ENCODE data around the gene UBN2. TPM values are rescaled to one million over a fixed set of nuclear protein-coding genes. Genes with fewer than 3 reads are reported as not detected.
A peak's percentile ranks its signal among the peaks of the same experiment; 100 is the strongest.
"Not testable (repeated sequence)": the region's sequence is repeated elsewhere in the genome, so short reads cannot be mapped to it uniquely, and the experiment has no call there.

Gene UBN2
- total RNA-seq, 1 experiment from 2014 or later, result 8.9 TPM

GRCh38 chr7:139225286-139226157, 5.5 kb upstream of the UBN2 start:
- not testable (repeated sequence) for H2AFZ ChIP-seq (ENCODE audit: low read length); H4K20me1 ChIP-seq (ENCODE audit: insufficient read depth, low read depth, low read length); H3K9me2 ChIP-seq (replicated peaks; ENCODE audit: insufficient read depth, low read length); DNase-seq; H3K4me1 ChIP-seq (ENCODE audit: low read length); H3K4me2 ChIP-seq (ENCODE audit: low read depth, low read length, poor library complexity, severe bottlenecking); H3K27ac ChIP-seq (ENCODE audit: low read length); H3K79me2 ChIP-seq (ENCODE audit: low read length); H3K9me3 ChIP-seq (ENCODE audit: low read length); H3K36me3 ChIP-seq (ENCODE audit: insufficient read depth, low read length); H3K4me3 ChIP-seq (ENCODE audit: low read length); H3K9ac ChIP-seq (ENCODE audit: low read length); H3K27me3 ChIP-seq (ENCODE audit: low read length)

- H3K79me2 ChIP-seq (ENCODE audit: low read length); H3K36me3 ChIP-seq (ENCODE audit: insufficient read depth, low read length); H3K27me3 ChIP-seq (ENCODE audit: low read length); H3K9ac ChIP-seq (ENCODE audit: low read length); H3K9me2 ChIP-seq (replicated peaks; ENCODE audit: insufficient read depth, low read length); H2AFZ ChIP-seq (ENCODE audit: low read length); H4K20me1 ChIP-seq (ENCODE audit: insufficient read depth, low read depth, low read length); H3K9me3 ChIP-seq (ENCODE audit: low read length); H3K4me2 ChIP-seq (ENCODE audit: low read depth, low read length, poor library complexity, severe bottlenecking); H3K4me3 ChIP-seq (ENCODE audit: low read length); DNase-seq; H3K27ac ChIP-seq (ENCODE audit: low read length); H3K4me1 ChIP-seq (ENCODE audit: low read length): not testable (repeated sequence)
These were observed 4.9 kb upstream of the UBN2 start for GRCh38 chr7:139226158-139226515.

- not testable (repeated sequence) for DNase-seq; H3K27me3 ChIP-seq (ENCODE audit: low read length); H2AFZ ChIP-seq (ENCODE audit: low read length)
These were observed 4.0 kb upstream of the UBN2 start for GRCh38 chr7:139226988-139227488.

GRCh38 chr7:139230023-139230422, 1.0 kb upstream of the UBN2 start:
- Histone ChIP-seq H3K9me3 (ENCODE audit: low read length) (no peaks in the 10 kb centered on the region), H3K27me3 (ENCODE audit: low read length) (no peaks in the 10 kb centered on the region), H3K27ac (ENCODE audit: low read length) (no peak overlapping the region), H3K9ac (ENCODE audit: low read length) (peak overlapping the region; percentile 96; the same call in 1 of the 2 replicates), H3K36me3 (ENCODE audit: insufficient read depth, low read length) (no peaks in the 10 kb centered on the region), H3K4me2 (ENCODE audit: low read depth, low read length, poor library complexity, severe bottlenecking) (peak overlapping the region; percentile 95), H3K79me2 (ENCODE audit: low read length) (peaks cover 31% of the 10 kb centered on the region), H3K4me1 (ENCODE audit: low read length) (peaks cover 24% of the 10 kb centered on the region), H4K20me1 (ENCODE audit: insufficient read depth, low read depth, low read length) (peaks cover 10% of the 10 kb centered on the region; the same call in 1 of the 2 replicates), H3K4me3 (ENCODE audit: low read length) (peak overlapping the region; percentile 97; the same call in 1 of the 2 replicates), H3K9me2 (replicated peaks; ENCODE audit: insufficient read depth, low read length) (no peaks in the 10 kb centered on the region), H2AFZ (ENCODE audit: low read length) (peak overlapping the region; percentile 80; the same call in 1 of the 2 replicates)
- no peak for DNase-seq

More at GRCh38 chr7:139226988-139227488, 4.0 kb upstream of the UBN2 start:
- H3K4me1 ChIP-seq (ENCODE audit: low read length); H3K9ac ChIP-seq (ENCODE audit: low read length); H3K27ac ChIP-seq (ENCODE audit: low read length); H3K4me2 ChIP-seq (ENCODE audit: low read depth, low read length, poor library complexity, severe bottlenecking); H4K20me1 ChIP-seq (ENCODE audit: insufficient read depth, low read depth, low read length); H3K36me3 ChIP-seq (ENCODE audit: insufficient read depth, low read length); H3K9me2 ChIP-seq (replicated peaks; ENCODE audit: insufficient read depth, low read length); H3K4me3 ChIP-seq (ENCODE audit: low read length); H3K79me2 ChIP-seq (ENCODE audit: low read length); H3K9me3 ChIP-seq (ENCODE audit: low read length): not testable (repeated sequence)

GRCh38 chr7:139230484-139230773, 608 bp upstream of the UBN2 start:
- no peak overlapping the region for H3K27ac ChIP-seq (ENCODE audit: low read length)

GRCh38 chr7:139231513-139232376, 708 bp downstream of the UBN2 start:
- peak; percentile 63 for DNase-seq
- no peak overlapping the region for H3K27ac ChIP-seq (ENCODE audit: low read length)
- H3K36me3 ChIP-seq (ENCODE audit: insufficient read depth, low read length), result no peaks in the 10 kb centered on the region
- H3K79me2 ChIP-seq (ENCODE audit: low read length), result peaks cover 42% of the 10 kb centered on the region
- peaks cover 24% of the 10 kb centered on the region for H3K4me1 ChIP-seq (ENCODE audit: low read length)
- peak overlapping the region; percentile 96 for H3K9ac ChIP-seq (ENCODE audit: low read length)
- no peaks in the 10 kb centered on the region for H3K9me3 ChIP-seq (ENCODE audit: low read length)
- no peaks in the 10 kb centered on the region for H3K27me3 ChIP-seq (ENCODE audit: low read length)
- H4K20me1 ChIP-seq (ENCODE audit: insufficient read depth, low read depth, low read length), result peaks cover 10% of the 10 kb centered on the region; the same call in 1 of the 2 replicates
- H3K4me3 ChIP-seq (ENCODE audit: low read length), result peak overlapping the region; percentile 97
- H3K9me2 ChIP-seq (replicated peaks; ENCODE audit: insufficient read depth, low read length), result no peaks in the 10 kb centered on the region
- H3K4me2 ChIP-seq (ENCODE audit: low read depth, low read length, poor library complexity, severe bottlenecking), result peak overlapping the region; percentile 95
- H2AFZ ChIP-seq (ENCODE audit: low read length), result peak overlapping the region; percentile 99

More at GRCh38 chr7:139230484-139230773, 608 bp upstream of the UBN2 start:
- Histone ChIP-seq H3K27me3 (ENCODE audit: low read length) (no peaks in the 10 kb centered on the region), H3K36me3 (ENCODE audit: insufficient read depth, low read length) (no peaks in the 10 kb centered on the region), H3K4me2 (ENCODE audit: low read depth, low read length, poor library complexity, severe bottlenecking) (peak overlapping the region; percentile 95), H2AFZ (ENCODE audit: low read length) (peak overlapping the region; percentile 80), H3K4me3 (ENCODE audit: low read length) (peak overlapping the region; percentile 97), H4K20me1 (ENCODE audit: insufficient read depth, low read depth, low read length) (peaks cover 10% of the 10 kb centered on the region; the same call in 1 of the 2 replicates), H3K9me3 (ENCODE audit: low read length) (no peaks in the 10 kb centered on the region), H3K9ac (ENCODE audit: low read length) (peak overlapping the region; percentile 96), H3K4me1 (ENCODE audit: low read length) (peaks cover 24% of the 10 kb centered on the region), H3K9me2 (replicated peaks; ENCODE audit: insufficient read depth, low read length) (no peaks in the 10 kb centered on the region), H3K79me2 (ENCODE audit: low read length) (peaks cover 33% of the 10 kb centered on the region)
- DNase-seq, result peak; percentile 42

GRCh38 chr7:139232377-139232717, 1.3 kb downstream of the UBN2 start:
- H3K27me3 ChIP-seq (ENCODE audit: low read length), result no peaks in the 10 kb centered on the region
- H3K79me2 ChIP-seq (ENCODE audit: low read length), result peaks cover 42% of the 10 kb centered on the region
- H3K4me3 ChIP-seq (ENCODE audit: low read length), result peak overlapping the region; percentile 97
- H3K4me1 ChIP-seq (ENCODE audit: low read length), result peaks cover 24% of the 10 kb centered on the region
- no peaks in the 10 kb centered on the region for H3K9me3 ChIP-seq (ENCODE audit: low read length)
- H3K27ac ChIP-seq (ENCODE audit: low read length), result no peak overlapping the region
- H4K20me1 ChIP-seq (ENCODE audit: insufficient read depth, low read depth, low read length), result peaks cover 10% of the 10 kb centered on the region; the same call in 1 of the 2 replicates
- H3K9ac ChIP-seq (ENCODE audit: low read length), result peak overlapping the region; percentile 96
- peak; percentile 76 for DNase-seq
- H3K9me2 ChIP-seq (replicated peaks; ENCODE audit: insufficient read depth, low read length), result no peaks in the 10 kb centered on the region
- H3K36me3 ChIP-seq (ENCODE audit: insufficient read depth, low read length), result peaks cover 1% of the 10 kb centered on the region; the same call in 1 of the 2 replicates
- H2AFZ ChIP-seq (ENCODE audit: low read length), result no peak overlapping the region
- peak overlapping the region; percentile 95 for H3K4me2 ChIP-seq (ENCODE audit: low read depth, low read length, poor library complexity, severe bottlenecking)

- H3K79me2 ChIP-seq (ENCODE audit: low read length), result peaks cover 43% of the 10 kb centered on the region
- H3K4me1 ChIP-seq (ENCODE audit: low read length), result peaks cover 24% of the 10 kb centered on the region
- no peak overlapping the region for H2AFZ ChIP-seq (ENCODE audit: low read length)
- peak; percentile 48 for DNase-seq
- H3K27me3 ChIP-seq (ENCODE audit: low read length), result no peaks in the 10 kb centered on the region
- peak overlapping the region; percentile 97 for H3K4me3 ChIP-seq (ENCODE audit: low read length)
- peaks cover 10% of the 10 kb centered on the region; the same call in 1 of the 2 replicates for H4K20me1 ChIP-seq (ENCODE audit: insufficient read depth, low read depth, low read length)
- H3K9ac ChIP-seq (ENCODE audit: low read length), result peak overlapping the region; percentile 96
- peak overlapping the region; percentile 95 for H3K4me2 ChIP-seq (ENCODE audit: low read depth, low read length, poor library complexity, severe bottlenecking)
- no peak overlapping the region for H3K27ac ChIP-seq (ENCODE audit: low read length)
- H3K9me3 ChIP-seq (ENCODE audit: low read length), result no peaks in the 10 kb centered on the region
- no peaks in the 10 kb centered on the region for H3K9me2 ChIP-seq (replicated peaks; ENCODE audit: insufficient read depth, low read length)
- peaks cover 7% of the 10 kb centered on the region; the same call in 1 of the 2 replicates for H3K36me3 ChIP-seq (ENCODE audit: insufficient read depth, low read length)
These were observed 1.9 kb downstream of the UBN2 start for GRCh38 chr7:139232904-139233303.

Measured in Karpas-422 (cell line).